ENCODE results near the gene AFG3L2. TPM values are rescaled to one million over a fixed set of nuclear protein-coding genes. Genes with fewer than 3 reads are reported as not detected.

The AFG3L2 gene
- total and polyA plus RNA-seq, 9 of the 15 experiments (the other 6 are each of a cell fraction or from before 2014, with no cell fraction given): 24.1 to 109 (median 84.0) TPM

- TF ChIP-seq AFF4 (CRISPR knock-in tag; IDR thresholded peaks at IDR 0.05) (no peak), ZBTB17 (CRISPR knock-in tag; IDR thresholded peaks at IDR 0.05) (0 out of 2 replicates have a peak, but pooled peaks have one; percentile 23), POLR2AphosphoS2 (IDR thresholded peaks at IDR 0.05; ENCODE audit: low read length) (no peak), ATF3 (IDR thresholded peaks at IDR 0.05) (peak; percentile 93), ATF3 (CRISPR knock-in tag; conservative IDR thresholded peaks at IDR 0.05) (0 out of 2 replicates have a peak, but pooled peaks have one; percentile 52)
Measured at GRCh38 chr18:12359515-12359927, 17.5 kb downstream of the AFG3L2 start (continued).

GRCh38 chr18:12352188-12352587, 24.8 kb downstream of the AFG3L2 start:
- FAIRE-seq: no peak
- peaks cover 94% of the 10 kb centered on the region for H3K36me3 ChIP-seq (ENCODE audit: control insufficient read depth, insufficient read depth, low read length)
- in situ Hi-C loops (cut with MboI): no loop called here
- TF ChIP-seq GTF3C2 (IDR thresholded peaks at IDR 0.05; ENCODE audit: borderline replicate concordance, extremely low read depth, insufficient read length) (no peak), CCNT2 (IDR thresholded peaks at IDR 0.05; ENCODE audit: borderline replicate concordance, extremely low read depth, insufficient read length, low read depth, low read length) (no peak), ZKSCAN3 (CRISPR knock-in tag; IDR thresholded peaks at IDR 0.05) (no peak), CLOCK (CRISPR knock-in tag; IDR thresholded peaks at IDR 0.05; ENCODE audit: borderline replicate concordance) (no peak), SMARCA5 (IDR thresholded peaks at IDR 0.05) (no peak)

More at GRCh38 chr18:12352188-12352587, 24.8 kb downstream of the AFG3L2 start:
- Histone ChIP-seq H3K9me1 (ENCODE audit: control insufficient read depth, insufficient read depth, low read length) (no peaks in the 10 kb centered on the region), H3K9me3 (replicated peaks; ENCODE audit: control insufficient read depth, insufficient read depth, low read depth, low read length) (no peaks in the 10 kb centered on the region), H3K4me2 (ENCODE audit: insufficient read depth, low read length) (no peak overlapping the region), H3K79me2 (ENCODE audit: control insufficient read depth, insufficient read depth, low read length) (no peaks in the 10 kb centered on the region), H2AFZ (ENCODE audit: low read depth, low read length) (no peak overlapping the region), H4K20me1 (replicated peaks; ENCODE audit: control insufficient read depth, insufficient read depth, low read length) (peaks cover 7% of the 10 kb centered on the region; the same call in 1 of the 2 replicates), H3K9ac (ENCODE audit: insufficient read depth in 1 of 2, low read depth in 2 of 2, low read length in 2 of 2) (no peak overlapping the region), H3K4me1 (replicated peaks in 1 of 2; ENCODE audit: control insufficient read depth in 2 of 2, insufficient read depth in 2 of 2, low read length in 2 of 2) (no peaks in the 10 kb centered on the region), H3K27ac (ENCODE audit: extremely low read depth, low read depth, low read length) (no peak overlapping the region), H3K27me3 (ENCODE audit: control insufficient read depth in 2 of 2, insufficient read depth in 2 of 2, low read length in 2 of 2) (no peaks in the 10 kb centered on the region), H3K4me3 (no peak overlapping the region)
- POLR2A ChIA-PET: interaction anchor here (0.6 to 1.9 kb wide), 4 partner anchors 12 to 375 kb away, joined by 3 to 7 read pairs (median 4); partner anchors contain the start of gene AFG3L2
- DNase-seq (ENCODE audit: extremely low read depth in 1 of 4, low spot score in 3 of 4) (no peak), ATAC-seq (no peak)
- BruUV-seq (replicated peaks): no TSS peak
- 100% methylated on average over 5 of the region's 5 CpGs for WGBS (ENCODE audit: insufficient coverage, low coverage, missing lambda C conversion rate)
- CTCF ChIA-PET (ENCODE audit: low intra/inter-chr PET ratio): no interaction called here
- intact Hi-C loops (cut with micrococcal nuclease): no loop called here
